OCI-LY7 (cell line): ENCODE results near the gene UCK1.

ENCODE experiments used
- EZH2phosphoT487 ChIP-seq: fragments of 200-600 bp; sonication (generic); IDR thresholded peaks from 2 replicates; pipeline ENCODE4 v1.6.1; 2018; ENCODE audit warnings: low read depth, borderline replicate concordance, mild to moderate bottlenecking, mixed run types, antibody characterized with exemption, low read length, moderate library complexity, mixed read lengths
- TF ChIP-seq, protein P1 (sequence below): fragments of 200-600 bp; sonication (generic); conservative IDR thresholded peaks from 2 replicates; pipeline ENCODE4 v1.5.1; 2014; ENCODE audit warnings: mild to moderate bottlenecking, antibody characterized with exemption, low read length, moderate library complexity, mixed read lengths

DNA sequence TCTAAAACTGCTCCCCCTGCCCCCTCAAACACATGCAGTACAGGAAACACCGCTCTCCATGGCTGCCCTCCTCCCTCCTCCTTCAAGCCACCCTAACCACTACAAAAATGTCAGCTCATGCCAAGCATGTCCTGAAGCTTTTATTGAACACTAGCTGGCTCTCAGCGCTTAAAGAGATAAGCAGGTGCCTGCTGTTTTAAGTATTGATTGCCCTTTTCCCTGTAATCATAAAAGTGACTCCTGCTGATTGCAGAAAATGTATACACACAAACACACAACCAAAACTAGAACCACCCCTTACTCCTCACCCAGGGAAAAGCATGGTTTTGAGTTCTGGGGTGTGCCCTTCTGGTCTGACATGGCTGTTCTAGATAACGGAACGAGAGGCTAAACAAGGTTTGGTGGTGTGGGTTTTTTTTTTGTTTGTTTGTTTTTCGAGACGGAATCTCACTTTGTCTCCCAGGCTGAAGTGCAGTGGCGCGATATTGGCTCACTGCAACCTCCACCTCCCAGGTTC is 3.7 kb upstream of the UCK1 start:
- TF ChIP-seq EZH2phosphoT487 = no peak
- TF ChIP-seq, protein P1, sequence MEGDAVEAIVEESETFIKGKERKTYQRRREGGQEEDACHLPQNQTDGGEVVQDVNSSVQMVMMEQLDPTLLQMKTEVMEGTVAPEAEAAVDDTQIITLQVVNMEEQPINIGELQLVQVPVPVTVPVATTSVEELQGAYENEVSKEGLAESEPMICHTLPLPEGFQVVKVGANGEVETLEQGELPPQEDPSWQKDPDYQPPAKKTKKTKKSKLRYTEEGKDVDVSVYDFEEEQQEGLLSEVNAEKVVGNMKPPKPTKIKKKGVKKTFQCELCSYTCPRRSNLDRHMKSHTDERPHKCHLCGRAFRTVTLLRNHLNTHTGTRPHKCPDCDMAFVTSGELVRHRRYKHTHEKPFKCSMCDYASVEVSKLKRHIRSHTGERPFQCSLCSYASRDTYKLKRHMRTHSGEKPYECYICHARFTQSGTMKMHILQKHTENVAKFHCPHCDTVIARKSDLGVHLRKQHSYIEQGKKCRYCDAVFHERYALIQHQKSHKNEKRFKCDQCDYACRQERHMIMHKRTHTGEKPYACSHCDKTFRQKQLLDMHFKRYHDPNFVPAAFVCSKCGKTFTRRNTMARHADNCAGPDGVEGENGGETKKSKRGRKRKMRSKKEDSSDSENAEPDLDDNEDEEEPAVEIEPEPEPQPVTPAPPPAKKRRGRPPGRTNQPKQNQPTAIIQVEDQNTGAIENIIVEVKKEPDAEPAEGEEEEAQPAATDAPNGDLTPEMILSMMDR = no peak
